Measurements from ENCODE around the gene ROR1. TPM values are rescaled to one million over a fixed set of nuclear protein-coding genes. Genes with fewer than 3 reads are reported as not detected.
"Not testable (repeated sequence)": the region's sequence is repeated elsewhere in the genome, so short reads cannot be mapped to it uniquely, and the experiment has no call there.

The ROR1 gene
- total RNA-seq, 6 experiments from 2014 or later: 7.4 to 9.4 (median 8.9) TPM

DNA sequence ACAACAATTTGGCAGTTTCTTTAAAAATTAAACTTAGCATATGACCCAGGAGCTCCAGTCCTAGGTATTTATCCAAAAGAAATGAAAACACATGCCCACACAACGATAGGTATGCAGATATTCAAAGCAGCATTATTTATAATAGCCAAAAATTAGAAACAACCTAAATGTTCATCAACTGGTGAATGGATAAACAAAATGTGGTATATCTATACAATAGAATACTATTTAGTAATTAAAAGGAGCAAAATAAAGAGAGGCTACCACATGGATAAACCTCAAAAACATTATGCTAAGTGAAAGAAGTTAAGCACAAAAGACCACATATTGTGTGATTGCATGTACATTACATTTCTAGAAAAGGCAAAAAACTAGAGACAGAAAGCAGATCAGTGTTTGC lies 51.3 kb downstream of the ROR1 start:
- TF ChIP-seq, protein P1, sequence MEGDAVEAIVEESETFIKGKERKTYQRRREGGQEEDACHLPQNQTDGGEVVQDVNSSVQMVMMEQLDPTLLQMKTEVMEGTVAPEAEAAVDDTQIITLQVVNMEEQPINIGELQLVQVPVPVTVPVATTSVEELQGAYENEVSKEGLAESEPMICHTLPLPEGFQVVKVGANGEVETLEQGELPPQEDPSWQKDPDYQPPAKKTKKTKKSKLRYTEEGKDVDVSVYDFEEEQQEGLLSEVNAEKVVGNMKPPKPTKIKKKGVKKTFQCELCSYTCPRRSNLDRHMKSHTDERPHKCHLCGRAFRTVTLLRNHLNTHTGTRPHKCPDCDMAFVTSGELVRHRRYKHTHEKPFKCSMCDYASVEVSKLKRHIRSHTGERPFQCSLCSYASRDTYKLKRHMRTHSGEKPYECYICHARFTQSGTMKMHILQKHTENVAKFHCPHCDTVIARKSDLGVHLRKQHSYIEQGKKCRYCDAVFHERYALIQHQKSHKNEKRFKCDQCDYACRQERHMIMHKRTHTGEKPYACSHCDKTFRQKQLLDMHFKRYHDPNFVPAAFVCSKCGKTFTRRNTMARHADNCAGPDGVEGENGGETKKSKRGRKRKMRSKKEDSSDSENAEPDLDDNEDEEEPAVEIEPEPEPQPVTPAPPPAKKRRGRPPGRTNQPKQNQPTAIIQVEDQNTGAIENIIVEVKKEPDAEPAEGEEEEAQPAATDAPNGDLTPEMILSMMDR (IDR thresholded peaks at IDR 0.05): no peak
- H3K27me3 Mint-ChIP-seq (ENCODE audit: insufficient read depth): no peaks in the 10 kb centered on the region; the same call in 1 of the 2 replicates
- H3K9me3 Mint-ChIP-seq: peaks cover 5% of the 10 kb centered on the region
- H3K4me3 Mint-ChIP-seq: no peak overlapping the region
- no peak overlapping the region for H3K27ac Mint-ChIP-seq
- no peak for DNase-seq
- H3K4me1 Mint-ChIP-seq (ENCODE audit: low read depth): peaks cover 58% of the 10 kb centered on the region
- H3K36me3 Mint-ChIP-seq (ENCODE audit: low read depth): peaks cover 5% of the 10 kb centered on the region

DNA sequence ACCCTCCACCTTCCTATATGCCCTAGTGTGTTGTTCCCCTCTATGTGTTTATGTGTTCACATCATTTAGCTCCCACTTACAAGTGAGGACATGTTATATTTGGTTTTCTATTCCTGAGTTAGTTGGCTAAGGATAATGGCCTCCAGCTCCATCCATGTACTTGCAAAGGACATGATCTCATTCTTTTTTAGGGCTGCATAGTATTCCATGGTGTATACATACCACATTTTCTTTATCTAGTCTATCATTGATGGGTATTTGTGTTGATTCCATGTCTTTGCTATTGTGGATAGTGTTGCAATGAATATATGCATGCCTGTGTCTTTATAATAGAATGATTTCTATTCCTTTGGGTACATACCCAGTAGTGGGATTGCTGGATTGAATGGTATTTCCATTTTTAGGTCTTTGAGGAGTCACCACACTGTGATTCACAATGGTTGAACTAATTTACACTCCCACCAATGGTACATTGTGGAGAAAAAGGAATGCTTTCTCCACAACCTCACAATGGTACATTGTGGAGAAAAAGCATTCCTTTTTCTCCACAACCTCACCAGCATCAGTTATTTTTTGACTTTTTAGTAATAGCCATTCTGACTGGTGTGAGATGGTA lies 52.5 kb downstream of the ROR1 start:
- peak; percentile 74 for DNase-seq
- H3K36me3 Mint-ChIP-seq (ENCODE audit: low read depth); H3K9me3 Mint-ChIP-seq; H3K27ac Mint-ChIP-seq; H3K27me3 Mint-ChIP-seq (ENCODE audit: insufficient read depth); H3K4me3 Mint-ChIP-seq: not testable (repeated sequence)
- H3K4me1 Mint-ChIP-seq (ENCODE audit: low read depth): peaks cover 57% of the 10 kb centered on the region

DNA sequence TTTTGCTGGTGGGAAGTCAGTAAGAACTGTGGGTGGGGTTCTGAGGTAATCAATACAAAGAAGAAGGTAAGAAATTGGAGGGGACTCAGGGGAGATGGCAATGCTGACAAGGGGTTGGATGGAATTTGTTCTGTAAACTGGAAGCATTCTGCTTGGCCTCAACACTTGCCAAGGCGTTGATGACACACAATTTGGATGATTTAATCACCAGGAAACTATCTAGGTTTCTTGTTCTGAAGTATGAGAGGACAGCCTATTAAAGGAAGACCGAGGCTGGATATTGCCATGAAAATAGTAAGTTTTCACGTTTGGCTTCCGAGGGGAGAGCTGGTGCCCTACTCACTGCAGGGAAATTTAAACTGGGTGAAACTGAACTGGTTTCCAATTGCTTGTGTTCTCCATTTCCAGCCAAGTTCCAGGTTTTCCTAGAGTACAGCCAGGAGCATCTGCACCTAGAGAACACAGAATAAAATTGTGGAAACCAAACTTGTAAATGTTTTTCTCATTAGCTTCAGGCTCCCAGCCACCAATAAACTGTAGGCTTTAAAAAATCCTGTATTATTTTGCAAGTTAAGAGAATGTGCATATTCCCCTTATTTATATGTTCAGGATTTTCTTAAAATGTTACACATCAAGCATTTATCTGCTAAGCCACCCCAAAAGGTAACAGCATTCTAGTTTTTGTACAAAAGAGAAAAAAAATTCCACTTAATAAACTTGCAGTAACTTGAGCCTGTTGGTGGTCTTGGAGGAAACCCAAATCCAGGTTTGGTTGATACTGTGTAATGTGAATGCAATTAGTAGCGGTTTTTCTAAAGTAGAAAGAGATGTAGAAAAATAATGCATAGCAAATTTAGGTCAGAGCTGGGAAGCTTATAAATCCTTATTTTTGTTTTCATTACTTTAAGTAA lies 53.8 kb downstream of the ROR1 start:
- H3K4me3 Mint-ChIP-seq: no peak overlapping the region
- H3K4me1 Mint-ChIP-seq (ENCODE audit: low read depth): peaks cover 50% of the 10 kb centered on the region
- peaks cover 11% of the 10 kb centered on the region for H3K36me3 Mint-ChIP-seq (ENCODE audit: low read depth)
- no peak for DNase-seq
- H3K27ac Mint-ChIP-seq: no peak overlapping the region; the same call in 1 of the 2 replicates
- peaks cover 5% of the 10 kb centered on the region for H3K9me3 Mint-ChIP-seq
- peaks cover 8% of the 10 kb centered on the region for H3K27me3 Mint-ChIP-seq (ENCODE audit: insufficient read depth)
- TF ChIP-seq, protein P1 (IDR thresholded peaks at IDR 0.05): no peak

DNA sequence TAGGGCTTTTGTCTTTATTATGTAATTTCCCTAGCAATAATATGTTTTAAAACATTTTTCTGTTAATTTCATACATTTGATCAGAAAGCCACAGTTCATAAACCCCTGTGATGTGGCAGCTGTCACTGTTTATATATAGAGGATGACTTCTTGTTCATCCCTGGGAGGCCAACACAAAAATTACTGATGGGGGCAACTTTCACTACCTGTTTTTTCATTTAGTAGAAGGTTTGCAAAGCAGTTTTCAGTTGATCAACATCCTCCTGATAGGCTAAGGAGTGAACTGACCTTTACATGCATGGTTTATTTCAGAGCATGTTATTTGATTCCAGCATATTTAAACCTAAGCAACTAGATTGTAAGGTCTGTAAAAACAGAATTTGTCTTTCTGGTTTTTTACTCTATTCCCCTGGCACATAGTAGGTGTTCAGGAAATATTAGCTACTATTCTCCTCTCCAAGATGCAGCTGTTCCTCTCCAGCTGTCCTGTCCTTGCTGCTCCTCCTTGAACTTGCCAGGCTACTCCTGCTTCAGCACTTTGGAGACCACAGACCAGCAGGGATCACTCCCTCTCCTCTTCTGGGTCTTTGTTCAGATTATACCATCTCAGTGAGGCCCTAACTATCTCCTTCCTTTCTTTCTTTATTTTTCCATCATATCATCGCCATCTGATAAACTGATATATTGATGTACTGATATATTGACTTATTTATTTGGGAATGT lies 54.7 kb downstream of the ROR1 start:
- no peak for DNase-seq
- TF ChIP-seq, protein P1 (IDR thresholded peaks at IDR 0.05): no peak
- Mint-ChIP-seq H3K27me3 (ENCODE audit: insufficient read depth) (peaks cover 10% of the 10 kb centered on the region), H3K4me1 (ENCODE audit: low read depth) (peaks cover 50% of the 10 kb centered on the region), H3K36me3 (ENCODE audit: low read depth) (peaks cover 11% of the 10 kb centered on the region), H3K27ac (no peak overlapping the region), H3K9me3 (peaks cover 5% of the 10 kb centered on the region), H3K4me3 (no peak overlapping the region)

DNA sequence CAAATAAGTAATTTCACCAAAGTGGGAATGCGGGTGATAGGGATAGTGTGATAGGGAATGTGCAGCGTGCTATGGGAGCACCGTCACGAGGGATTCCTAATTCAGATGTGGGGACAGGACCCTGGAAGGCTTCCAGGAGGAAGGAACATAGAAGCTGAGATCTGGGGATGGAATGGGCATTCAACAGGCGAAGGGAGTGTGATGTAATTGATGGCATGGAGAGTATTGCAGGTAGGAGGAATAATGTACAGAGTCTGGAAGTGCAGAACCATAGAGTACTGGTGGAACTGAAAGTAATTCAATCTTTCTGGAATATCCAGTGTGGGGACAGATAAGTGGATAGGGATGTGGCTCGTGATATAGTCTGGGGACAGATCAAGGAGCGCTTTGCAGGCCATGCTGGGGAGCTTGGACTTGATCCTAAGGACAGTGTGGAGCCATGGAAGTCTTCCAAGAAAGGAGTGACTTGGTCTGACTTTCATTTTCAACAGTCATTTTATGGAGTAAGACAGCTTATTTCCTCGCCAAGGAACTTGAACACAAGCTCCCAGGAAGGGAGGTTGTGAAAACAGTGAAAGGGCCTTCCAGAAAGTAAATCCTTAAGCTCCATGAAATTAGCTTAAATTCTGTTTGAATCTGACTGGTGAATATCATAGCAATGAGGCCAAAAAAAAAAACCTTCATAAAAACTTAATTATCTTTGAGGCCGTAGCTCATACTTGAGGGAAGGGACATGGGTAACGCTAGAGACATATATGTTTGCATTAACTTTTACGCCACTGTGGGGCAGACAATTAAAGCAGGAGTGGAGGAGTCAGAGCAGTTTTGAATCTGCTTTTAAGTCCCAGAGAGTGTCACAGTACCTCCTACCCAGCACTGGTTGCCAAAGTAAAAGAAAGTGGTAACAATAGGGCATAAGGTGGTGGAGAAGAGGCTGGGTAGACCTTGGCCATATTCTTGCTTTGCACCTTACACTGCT lies 55.8 kb downstream of the ROR1 start:
- TF ChIP-seq, protein P1 (IDR thresholded peaks at IDR 0.05): no peak
- Mint-ChIP-seq H3K4me3 (peak overlapping the region; percentile 28; the same call in 1 of the 2 replicates), H3K4me1 (ENCODE audit: low read depth) (peaks cover 44% of the 10 kb centered on the region), H3K9me3 (peaks cover 5% of the 10 kb centered on the region), H3K27ac (no peak overlapping the region), H3K36me3 (ENCODE audit: low read depth) (peaks cover 11% of the 10 kb centered on the region), H3K27me3 (ENCODE audit: insufficient read depth) (peaks cover 10% of the 10 kb centered on the region)
- no peak for DNase-seq
